Endometrial microvascular endothelial cells (primary cell): Measurements from ENCODE around the gene TRAF3IP1. TPM values are rescaled to one million over a fixed set of nuclear protein-coding genes. Genes with fewer than 3 reads are reported as not detected.
"Not testable (repeated sequence)": the region's sequence is repeated elsewhere in the genome, so short reads cannot be mapped to it uniquely, and the experiment has no call there.

Experiments
- in situ Hi-C: cut with HindIII; loops from 2 replicates; pipeline ENCODE4 v1.10.0; 2017; ENCODE audit warnings: low sequenced_read_pairs, low pct_unique_long_range_greater_than_20kb; ENCODE audit errors: inconsistent ontology term
- total RNA-seq: library from RNA; depleted of rRNA; stranded (reverse); fragments of >200 nt; gene quantifications from one replicate; pipeline ENCODE4 v1.2.3, GENCODE V29; 2015; ENCODE audit errors: inconsistent ontology term

The TRAF3IP1 gene
- total RNA-seq, 1 donor from 2014 or later = 3.5 TPM

GRCh38 chr2:238433941-238434845 lies 113.9 kb downstream of the TRAF3IP1 start:
- in situ Hi-C loops = no loop called here

GRCh38 chr2:238434846-238435751 lies 114.8 kb downstream of the TRAF3IP1 start:
- in situ Hi-C loops = no loop called here

- in situ Hi-C loops = no loop called here
These were observed 115.4 kb downstream of the TRAF3IP1 start for GRCh38 chr2:238435752-238436096.

- in situ Hi-C loops = no loop called here
These were observed 118.8 kb downstream of the TRAF3IP1 start for GRCh38 chr2:238438856-238439849.

GRCh38 chr2:238439917-238440316 lies 119.6 kb downstream of the TRAF3IP1 start:
- in situ Hi-C loops = no loop called here

- in situ Hi-C loops = no loop called here
These were observed 120.0 kb downstream of the TRAF3IP1 start for GRCh38 chr2:238440331-238440730.

- in situ Hi-C loops = no loop called here
These were observed 120.4 kb downstream of the TRAF3IP1 start for GRCh38 chr2:238440767-238441166.

GRCh38 chr2:238441262-238442114 lies 121.2 kb downstream of the TRAF3IP1 start:
- in situ Hi-C loops = no loop called here

- in situ Hi-C loops = not testable (repeated sequence)
These were observed 121.9 kb downstream of the TRAF3IP1 start for GRCh38 chr2:238442257-238442656.

GRCh38 chr2:238444242-238444641 lies 123.9 kb downstream of the TRAF3IP1 start:
- in situ Hi-C loops = no loop called here

GRCh38 chr2:238445409-238446190 lies 125.3 kb downstream of the TRAF3IP1 start:
- in situ Hi-C loops = no loop called here

GRCh38 chr2:238446371-238446770 lies 126.1 kb downstream of the TRAF3IP1 start:
- in situ Hi-C loops = no loop called here

- in situ Hi-C loops = no loop called here
These were observed 128.0 kb downstream of the TRAF3IP1 start for GRCh38 chr2:238448031-238448955.

- in situ Hi-C loops = no loop called here
These were observed 128.9 kb downstream of the TRAF3IP1 start for GRCh38 chr2:238449241-238449640.

GRCh38 chr2:238449909-238450417 lies 129.6 kb downstream of the TRAF3IP1 start:
- in situ Hi-C loops = no loop called here

GRCh38 chr2:238450440-238450861 lies 130.1 kb downstream of the TRAF3IP1 start:
- in situ Hi-C loops = no loop called here
